IMR-90 (cell line): ENCODE results near the gene ZSCAN29. TPM values are rescaled to one million over a fixed set of nuclear protein-coding genes. Genes with fewer than 3 reads are reported as not detected.

ENCODE experiments used
- ATAC-seq: fragments of 200-7000 bp; cut with Tn5 transposase; 2 replicates; pipeline ENCODE4 v1.9.1; 2020; ENCODE audit warnings: low read depth, mild to moderate bottlenecking, moderate library complexity
- BruUV-seq: library from RNA; stranded (reverse); fragments of 400-500 nt; replicated peaks from 2 replicates; lab custom pipeline; 2021; lab: Mats Ljungman, UMichigan
- CTCF ChIA-PET: fragments of 300-600 bp; formaldehyde crosslinking; extraction: SDS; loops from one replicate; lab custom pipeline; 2021; ENCODE audit warnings: antibody characterized with exemption; lab: Yijun Ruan, JAX
- POLR2A ChIA-PET: fragments of 300-600 bp; sonication (Branson Sonifier 250); formaldehyde crosslinking; loops from one replicate; lab custom pipeline; 2022; ENCODE audit warnings: antibody characterized with exemption; ENCODE audit not compliant: unreplicated experiment; lab: Charles Lee
- DNase-seq: peaks from one replicate; pipeline ENCODE4 v3.0.0; 2013
- H2AFZ ChIP-seq: replicated peaks from 2 replicates; pipeline ENCODE3; 2013; ENCODE audit warnings: low read length, mild to moderate bottlenecking; ENCODE audit not compliant: poor library complexity
- H2AK5ac ChIP-seq: 2 replicates; pipeline ENCODE4 v1.6.1; 2013; ENCODE audit warnings: low read depth, low read length, inconsistent platforms
- H2AK9ac ChIP-seq: replicated peaks from 2 replicates; pipeline ENCODE3; 2013; ENCODE audit warnings: mild to moderate bottlenecking, low read depth, low read length, moderate library complexity; ENCODE audit not compliant: poor library complexity
- H2BK120ac ChIP-seq: 2 replicates; pipeline ENCODE4 v1.6.1; 2013; ENCODE audit warnings: low read depth, low read length, inconsistent platforms
- H2BK15ac ChIP-seq: 3 replicates; pipeline ENCODE4 v1.6.1; 2013; ENCODE audit warnings: low read depth, low read length, inconsistent platforms
- H2BK20ac ChIP-seq: 2 replicates; pipeline ENCODE4 v1.6.1; 2013; ENCODE audit warnings: low read depth, mild to moderate bottlenecking, inconsistent platforms, low read length, moderate library complexity
- H2BK5ac ChIP-seq: 2 replicates; pipeline ENCODE4 v1.6.1; 2013; ENCODE audit warnings: mild to moderate bottlenecking, low read depth, low read length, inconsistent platforms; ENCODE audit not compliant: poor library complexity, severe bottlenecking
- H3K14ac ChIP-seq: replicated peaks from 2 replicates; pipeline ENCODE4 v1.6.1; 2013; ENCODE audit warnings: low read depth, low read length, inconsistent platforms
- H3K18ac ChIP-seq: 2 replicates; pipeline ENCODE4 v1.6.1; 2013; ENCODE audit warnings: low read depth, low read length, control low read depth
- H3K23ac ChIP-seq: 2 replicates; pipeline ENCODE4 v1.6.1; 2013; ENCODE audit warnings: low read depth, low read length, inconsistent platforms
- H3K27ac ChIP-seq: 2 replicates; pipeline ENCODE4 v1.5.1; 2013; ENCODE audit warnings: mild to moderate bottlenecking, control low read depth, low read length; ENCODE audit not compliant: insufficient read depth
- H3K27me3 ChIP-seq: 2 replicates; pipeline ENCODE4 v1.6.1; 2013; ENCODE audit warnings: low read length; ENCODE audit not compliant: control insufficient read depth, insufficient read depth
- H3K36me3 ChIP-seq: 2 replicates; pipeline ENCODE4 v1.6.1; 2013; ENCODE audit warnings: low read length, mixed read lengths; ENCODE audit not compliant: control insufficient read depth, insufficient read depth
- H3K4ac ChIP-seq: 2 replicates; pipeline ENCODE4 v1.6.1; 2013; ENCODE audit warnings: low read depth, low read length, inconsistent platforms
- H3K4me1 ChIP-seq: 2 replicates; pipeline ENCODE4 v1.6.1; 2013; ENCODE audit warnings: low read length, mixed read lengths; ENCODE audit not compliant: control insufficient read depth, insufficient read depth
- H3K4me2 ChIP-seq: 2 replicates; pipeline ENCODE4 v1.6.1; 2013; ENCODE audit warnings: low read depth, mild to moderate bottlenecking, control low read depth, low read length, moderate library complexity
- H3K4me3 ChIP-seq: 2 replicates; pipeline ENCODE4 v1.5.1; 2013; ENCODE audit warnings: low read depth, mild to moderate bottlenecking, control low read depth, low read length, moderate library complexity; ENCODE audit not compliant: insufficient read depth
- H3K56ac ChIP-seq: 2 replicates; pipeline ENCODE4 v1.6.1; 2013; ENCODE audit warnings: low read length, inconsistent platforms; ENCODE audit not compliant: insufficient read depth; ENCODE audit errors: extremely low read depth
- H3K79me1 ChIP-seq, 2 experiments: 2 replicates each; pipeline ENCODE4 v1.6.1; 2013; ENCODE audit warnings: low read length in 2 of 2, inconsistent platforms in 1 of 2, low read depth in 1 of 2
- H3K9ac ChIP-seq: 2 replicates; pipeline ENCODE4 v1.6.1; 2013; ENCODE audit warnings: low read depth, low read length, control low read depth
- H3K9me1 ChIP-seq: 2 replicates; pipeline ENCODE4 v1.6.1; 2013; ENCODE audit warnings: low read length, inconsistent platforms; ENCODE audit not compliant: insufficient read depth
- H3K9me3 ChIP-seq: 2 replicates; pipeline ENCODE4 v1.6.1; 2013; ENCODE audit warnings: low read length; ENCODE audit not compliant: control insufficient read depth, insufficient read depth
- H4K20me1 ChIP-seq: 2 replicates; pipeline ENCODE4 v1.6.1; 2013; ENCODE audit warnings: low read length, inconsistent platforms; ENCODE audit not compliant: insufficient read depth
- H4K5ac ChIP-seq: 2 replicates; pipeline ENCODE4 v1.6.1; 2013; ENCODE audit warnings: mild to moderate bottlenecking, low read depth, low read length, control low read depth
- H4K8ac ChIP-seq, 2 experiments: 2 replicates each; pipeline ENCODE4 v1.6.1; 2013; ENCODE audit warnings: low read depth in 2 of 2, low read length in 2 of 2, control low read depth in 1 of 2, inconsistent platforms in 1 of 2
- H4K91ac ChIP-seq: 2 replicates; pipeline ENCODE4 v1.6.1; 2013; ENCODE audit warnings: low read depth, low read length, inconsistent platforms; ENCODE audit not compliant: insufficient read depth
- BHLHE40 ChIP-seq: fragments of 150-350 bp; IDR thresholded peaks from 2 replicates; pipeline ENCODE4 v1.6.1; 2016; ENCODE audit warnings: mild to moderate bottlenecking, low read depth, low read length
- CEBPB ChIP-seq: IDR thresholded peaks from 2 replicates; pipeline ENCODE4 v1.6.1; 2012; ENCODE audit warnings: low read depth, low read length, improper control_type of control experiment
- CHD1 ChIP-seq: IDR thresholded peaks from 2 replicates; pipeline ENCODE4 v1.6.1; 2012; ENCODE audit warnings: low read depth, low read length, improper control_type of control experiment
- CTCF ChIP-seq: conservative IDR thresholded peaks from 2 replicates; pipeline ENCODE4 v1.5.1; 2012; ENCODE audit warnings: mild to moderate bottlenecking, low read depth, low read length, improper control_type of control experiment
- FOS ChIP-seq: fragments of 150-350 bp; IDR thresholded peaks from 2 replicates; pipeline ENCODE4 v1.6.1; 2016; ENCODE audit warnings: low read depth, low read length
- MAFK ChIP-seq: IDR thresholded peaks from 2 replicates; pipeline ENCODE4 v1.6.1; 2012; ENCODE audit warnings: low read depth, low read length, improper control_type of control experiment
- MXI1 ChIP-seq: IDR thresholded peaks from 2 replicates; pipeline ENCODE4 v1.6.1; 2012; ENCODE audit warnings: low read depth, mild to moderate bottlenecking, low read length, moderate library complexity, borderline replicate concordance
- NFE2L2 ChIP-seq: fragments of 150-350 bp; IDR thresholded peaks from 2 replicates; pipeline ENCODE4 v1.6.1; 2016; ENCODE audit warnings: low read depth, mild to moderate bottlenecking, low read length
- POLR2A ChIP-seq: IDR thresholded peaks from 2 replicates; pipeline ENCODE4 v1.6.1; 2012; ENCODE audit warnings: mild to moderate bottlenecking, low read depth, low read length
- RAD21 ChIP-seq: IDR thresholded peaks from 2 replicates; pipeline ENCODE4 v1.6.1; 2012; ENCODE audit warnings: low read length, improper control_type of control experiment
- RCOR1 ChIP-seq: IDR thresholded peaks from 2 replicates; pipeline ENCODE4 v1.6.1; 2012; ENCODE audit warnings: mild to moderate bottlenecking, low read length, improper control_type of control experiment; ENCODE audit not compliant: insufficient replicate concordance
- RFX5 ChIP-seq: IDR thresholded peaks from 2 replicates; pipeline ENCODE4 v1.8.0; 2012; ENCODE audit warnings: low read depth, mild to moderate bottlenecking, low read length, moderate library complexity
- USF2 ChIP-seq: fragments of 150-350 bp; IDR thresholded peaks from 2 replicates; pipeline ENCODE4 v1.6.1; 2017; ENCODE audit warnings: mild to moderate bottlenecking, antibody characterized with exemption, low read length, low read depth
- WGBS, 2 experiments: methylation state at CpG; one replicate each; pipeline versions ENCODE4 v1.1.5 to v1.1.7; 2013; ENCODE audit warnings: missing lambda C conversion rate in 2 of 2; ENCODE audit not compliant: insufficient read length in 1 of 2; ENCODE audit errors: extremely low coverage in 2 of 2; 5-methylcytosine and 5-hydroxymethylcytosine counted together
- dilution Hi-C: fragments of 300-500 bp; cut with HindIII; formaldehyde crosslinking; loops from one replicate; pipeline ENCODE4 v1.14.3; 2018; ENCODE audit warnings: low sequenced_read_pairs; ENCODE audit not compliant: unreplicated experiment
- in situ Hi-C: fragments of 300-500 bp; cut with MboI; formaldehyde crosslinking; loops from 3 replicates; pipeline ENCODE4 v1.14.3; 2019; ENCODE audit warnings: low sequenced_read_pairs, inconsistent platforms, mixed read lengths
- intact Hi-C: fragments of 100-400 bp; cut with micrococcal nuclease; formaldehyde crosslinking; loops from 2 replicates; pipeline ENCODE4 v1.10.0; 2022
- polyA plus RNA-seq, 3 experiments: library from polyadenylated mRNA; depleted of rRNA; stranded (reverse); fragments of >200 nt; gene quantifications; 2 replicates each; pipeline ENCODE4 v1.2.3, GENCODE V29; 2012; ENCODE audit warnings: low replicate concordance in 1 of 3
- total RNA-seq: library from RNA; depleted of rRNA; stranded (reverse); fragments of >200 nt; gene quantifications from 2 replicates; pipeline ENCODE4 v1.2.3, GENCODE V29; 2012
- TF ChIP-seq, protein P1 (sequence below): fragments of 150-350 bp; IDR thresholded peaks from 2 replicates; pipeline ENCODE4 v1.6.1; 2016; ENCODE audit warnings: low read depth, mild to moderate bottlenecking, low read length, moderate library complexity, borderline replicate concordance

The ZSCAN29 gene
- total and polyA plus RNA-seq, 2 of the 4 experiments (the other 2 are of a cell fraction): 6.8 to 8.6 TPM

GRCh38 chr15:43370310-43370974, 401 bp downstream of the ZSCAN29 start:
- peak overlapping the region; percentile 10; the same call in 1 of the 2 replicates for H3K18ac ChIP-seq
- ChIA-PET POLR2A (interaction anchor here (0.6 to 0.7 kb wide), 2 partner anchors 13 to 138 kb away, joined by 3 to 5 read pairs; no protein-coding TSS in a partner anchor), CTCF (interaction anchor here (0.6 to 1.3 kb wide), 3 partner anchors 16 to 815 kb away, joined by 3 to 5 read pairs (median 3); no protein-coding TSS in a partner anchor)
- 0 out of 2 replicates have a peak overlapping the region, but pooled peaks have one; percentile 4 for H2BK120ac ChIP-seq
- DNase-seq (peak; percentile 47), ATAC-seq (peak; percentile 66)
- peaks cover 16% of the 10 kb centered on the region for H3K9me3 ChIP-seq
- peak overlapping the region; percentile 54 for H2AK5ac ChIP-seq
- peak overlapping the region; percentile 89 for H2AK9ac ChIP-seq
- WGBS, 2 experiments: 0% methylated on average over 10 of the region's 45 CpGs; no CpG with 5 or more reads in 1 of the 2 experiments
- peak overlapping the region; percentile 82 for H3K14ac ChIP-seq
- H2AFZ ChIP-seq: peak overlapping the region; percentile 100
- peaks cover 16% of the 10 kb centered on the region for H3K36me3 ChIP-seq
- no peaks in the 10 kb centered on the region for H3K27me3 ChIP-seq
- peak overlapping the region; percentile 68 for H3K27ac ChIP-seq
- intact Hi-C loops: no loop called here
- H3K9ac ChIP-seq: peak overlapping the region; percentile 92
- in situ Hi-C loops: no loop called here
- H2BK5ac ChIP-seq: peak overlapping the region; percentile 9
- H3K4me3 ChIP-seq: peak overlapping the region; percentile 97
- peaks cover 5% of the 10 kb centered on the region; the same call in 1 of the 2 replicates for H4K20me1 ChIP-seq
- H3K9me1 ChIP-seq: peaks cover 6% of the 10 kb centered on the region; the same call in 1 of the 2 replicates
- peak overlapping the region; percentile 95 for H3K4me2 ChIP-seq
- BruUV-seq: no TSS peak
- H3K4me1 ChIP-seq: peaks cover 2% of the 10 kb centered on the region; the same call in 1 of the 2 replicates
- H2BK20ac ChIP-seq: no peak overlapping the region
- peak overlapping the region; percentile 83 for H4K5ac ChIP-seq
- H3K79me1 ChIP-seq: peaks cover 43 to 44% of the 10 kb centered on the region in 2 experiments
- no peak overlapping the region for H2BK15ac ChIP-seq
- H3K56ac ChIP-seq: peak overlapping the region; percentile 73; the same call in 1 of the 2 replicates
- dilution Hi-C loops: no loop called here
- H4K8ac ChIP-seq: peak overlapping the region; percentile 87 to 99
- peak overlapping the region; percentile 48 for H3K4ac ChIP-seq
- peak overlapping the region; percentile 32; the same call in 1 of the 2 replicates for H4K91ac ChIP-seq
- H3K23ac ChIP-seq: peak overlapping the region; percentile 84
- TF ChIP-seq CHD1 (no peak), USF2 (no peak), RCOR1 (no peak), CTCF (no peak), POLR2A (no peak), BHLHE40 (no peak), MAFK (no peak), RAD21 (no peak), MXI1 (no peak), RFX5 (no peak), CEBPB (no peak), FOS (no peak), NFE2L2 (no peak)
- TF ChIP-seq, protein P1, sequence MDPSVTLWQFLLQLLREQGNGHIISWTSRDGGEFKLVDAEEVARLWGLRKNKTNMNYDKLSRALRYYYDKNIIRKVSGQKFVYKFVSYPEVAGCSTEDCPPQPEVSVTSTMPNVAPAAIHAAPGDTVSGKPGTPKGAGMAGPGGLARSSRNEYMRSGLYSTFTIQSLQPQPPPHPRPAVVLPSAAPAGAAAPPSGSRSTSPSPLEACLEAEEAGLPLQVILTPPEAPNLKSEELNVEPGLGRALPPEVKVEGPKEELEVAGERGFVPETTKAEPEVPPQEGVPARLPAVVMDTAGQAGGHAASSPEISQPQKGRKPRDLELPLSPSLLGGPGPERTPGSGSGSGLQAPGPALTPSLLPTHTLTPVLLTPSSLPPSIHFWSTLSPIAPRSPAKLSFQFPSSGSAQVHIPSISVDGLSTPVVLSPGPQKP: no peak
